GM12873 (cell line): ENCODE data around the gene AMPH.

ENCODE experiments used
- TF ChIP-seq, protein P1 (sequence below): IDR thresholded peaks from 2 replicates; pipeline ENCODE4 v1.5.1; 2012; ENCODE audit warnings: low read depth, mild to moderate bottlenecking, moderate library complexity, low read length, control low read depth; ENCODE audit not compliant: insufficient read depth; ENCODE audit errors: missing control alignments

The AMPH gene

DNA sequence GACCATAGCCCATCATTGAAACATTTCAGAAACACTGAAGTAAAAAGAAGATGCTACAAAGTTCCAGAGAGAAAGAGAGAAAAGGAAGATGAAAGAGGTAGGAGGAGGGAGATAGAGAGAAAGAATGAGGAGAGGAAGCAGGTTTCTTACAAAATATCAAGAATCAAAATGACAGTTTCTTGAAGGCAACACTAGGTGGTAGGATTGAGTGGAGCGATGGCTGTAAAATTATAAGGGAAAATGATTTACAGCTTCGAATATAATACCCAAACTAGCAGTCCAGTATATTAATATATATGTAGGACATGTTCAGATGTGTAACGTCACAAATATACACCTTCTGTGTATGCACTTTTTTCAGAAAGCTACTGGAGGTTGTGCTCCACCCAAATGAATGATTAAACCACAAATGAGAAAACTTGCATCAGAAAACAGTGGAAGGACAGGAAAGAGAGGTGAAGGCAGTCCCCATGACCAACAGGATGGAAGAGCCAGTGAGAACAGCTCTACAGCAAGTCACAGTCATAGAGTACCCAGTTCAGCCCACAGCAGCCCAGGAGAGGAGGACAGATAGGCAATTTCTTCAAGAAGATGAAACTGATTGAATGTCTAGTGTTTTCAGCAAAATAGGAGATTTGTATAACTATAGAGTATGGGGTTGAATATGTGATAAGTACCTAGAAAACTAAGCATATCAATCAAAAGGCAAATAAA, 206.3 kb downstream of the AMPH start:
- TF ChIP-seq, protein P1, sequence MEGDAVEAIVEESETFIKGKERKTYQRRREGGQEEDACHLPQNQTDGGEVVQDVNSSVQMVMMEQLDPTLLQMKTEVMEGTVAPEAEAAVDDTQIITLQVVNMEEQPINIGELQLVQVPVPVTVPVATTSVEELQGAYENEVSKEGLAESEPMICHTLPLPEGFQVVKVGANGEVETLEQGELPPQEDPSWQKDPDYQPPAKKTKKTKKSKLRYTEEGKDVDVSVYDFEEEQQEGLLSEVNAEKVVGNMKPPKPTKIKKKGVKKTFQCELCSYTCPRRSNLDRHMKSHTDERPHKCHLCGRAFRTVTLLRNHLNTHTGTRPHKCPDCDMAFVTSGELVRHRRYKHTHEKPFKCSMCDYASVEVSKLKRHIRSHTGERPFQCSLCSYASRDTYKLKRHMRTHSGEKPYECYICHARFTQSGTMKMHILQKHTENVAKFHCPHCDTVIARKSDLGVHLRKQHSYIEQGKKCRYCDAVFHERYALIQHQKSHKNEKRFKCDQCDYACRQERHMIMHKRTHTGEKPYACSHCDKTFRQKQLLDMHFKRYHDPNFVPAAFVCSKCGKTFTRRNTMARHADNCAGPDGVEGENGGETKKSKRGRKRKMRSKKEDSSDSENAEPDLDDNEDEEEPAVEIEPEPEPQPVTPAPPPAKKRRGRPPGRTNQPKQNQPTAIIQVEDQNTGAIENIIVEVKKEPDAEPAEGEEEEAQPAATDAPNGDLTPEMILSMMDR, result peak; percentile 17

DNA sequence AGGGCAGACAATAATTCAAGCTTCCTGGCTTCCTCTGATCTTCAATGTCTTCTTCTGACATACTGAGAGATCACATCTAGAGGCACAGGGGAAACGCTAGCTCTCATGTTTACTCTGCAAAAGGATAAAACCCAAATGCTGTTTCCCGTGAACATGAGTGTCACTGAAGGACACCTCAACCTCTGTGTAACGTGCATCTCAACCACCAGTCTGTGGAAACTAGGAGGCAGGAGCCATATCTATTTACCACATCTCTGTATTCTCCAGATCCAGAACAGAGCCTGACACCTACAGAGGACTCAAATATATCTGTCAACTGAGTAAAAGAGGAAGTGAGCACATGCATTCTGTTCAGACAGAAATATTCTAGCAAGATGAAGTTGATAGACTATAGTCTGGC, 217.4 kb downstream of the AMPH start:
- TF ChIP-seq, protein P1, result no peak

DNA sequence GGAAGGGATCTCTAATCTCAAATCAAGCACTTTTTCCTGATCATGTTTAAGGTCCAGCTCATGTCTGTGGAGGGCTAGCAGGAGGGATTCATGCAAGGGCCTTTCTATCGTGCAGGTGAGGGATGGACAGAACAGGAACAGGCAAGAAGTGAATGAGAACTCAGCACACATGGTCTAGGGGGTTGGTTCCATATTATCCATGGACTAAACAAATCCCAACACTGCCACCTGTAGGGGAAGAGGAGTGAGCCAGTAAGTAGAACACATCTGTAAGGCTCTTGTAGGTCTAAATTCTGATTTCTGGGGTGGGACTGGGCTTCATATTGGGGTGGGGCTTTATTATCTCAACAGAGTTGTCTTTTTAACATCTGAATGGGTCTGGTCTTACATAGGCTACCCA, 219.8 kb downstream of the AMPH start:
- TF ChIP-seq, protein P1, result peak; percentile 43

DNA sequence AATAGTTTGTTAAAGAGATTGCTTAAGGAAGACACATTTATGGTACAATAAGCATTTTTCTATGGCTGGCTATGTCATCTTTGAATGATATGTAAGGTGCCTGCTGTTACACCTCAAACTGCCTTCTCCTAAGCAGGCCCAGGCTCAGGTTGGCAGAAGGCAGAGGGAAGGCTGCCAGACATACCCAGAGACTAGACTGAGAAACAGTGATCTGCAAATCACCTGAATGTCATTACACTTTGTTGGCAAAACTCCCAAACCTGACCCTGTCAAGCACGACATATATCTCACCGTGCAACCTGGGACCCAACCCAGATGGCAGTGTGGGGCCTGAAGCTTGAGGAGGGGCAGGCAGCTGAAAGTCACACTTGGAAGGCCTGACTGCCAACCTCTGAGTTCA, 221.1 kb downstream of the AMPH start:
- TF ChIP-seq, protein P1, result no peak

DNA sequence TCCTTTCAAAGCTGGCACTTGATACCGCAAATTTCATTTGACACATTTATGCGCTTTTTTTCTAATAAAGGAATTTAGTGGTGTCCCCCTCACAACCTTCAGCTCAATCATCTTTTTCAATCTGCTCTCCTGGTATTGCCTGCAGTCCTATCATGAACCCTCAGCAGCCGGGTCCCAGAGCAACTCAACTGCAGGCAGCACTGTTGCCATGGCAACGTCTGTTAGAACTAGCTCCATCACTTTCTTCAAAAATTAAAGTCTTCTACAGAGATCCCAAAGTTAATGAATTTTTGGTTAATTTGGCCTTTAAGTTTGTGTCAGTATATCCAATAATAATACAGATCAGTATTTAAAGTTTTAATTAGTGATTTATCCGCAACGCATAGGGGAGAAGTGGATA, 221.6 kb downstream of the AMPH start:
- TF ChIP-seq, protein P1, result no peak

DNA sequence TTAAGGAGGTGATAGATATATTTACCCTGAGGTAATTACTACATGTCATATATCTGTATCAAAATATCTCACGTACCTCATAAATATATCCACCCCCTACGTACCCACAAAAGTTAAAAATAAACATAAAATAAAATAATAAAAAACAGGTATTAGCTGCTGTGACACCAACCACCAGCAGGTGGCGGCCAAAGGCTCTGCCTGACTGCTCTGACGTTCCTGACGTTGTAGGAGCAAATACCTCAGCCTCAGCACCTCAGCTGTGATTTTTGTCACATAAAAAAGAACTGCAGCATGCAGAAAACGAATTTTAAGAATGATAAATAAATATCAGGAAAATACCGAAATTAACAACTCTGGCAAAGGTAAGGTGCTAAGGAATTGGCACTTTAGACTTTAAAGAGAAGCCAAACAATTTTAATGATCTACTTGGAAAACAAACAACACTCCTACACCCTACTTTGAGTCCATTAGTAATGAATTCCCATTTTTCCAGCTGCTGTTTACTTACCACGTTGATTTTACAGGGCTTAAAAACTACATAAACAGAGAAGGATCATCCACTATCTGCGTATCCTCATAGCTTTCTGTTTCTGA, 232.3 kb downstream of the AMPH start:
- TF ChIP-seq, protein P1, result peak; percentile 80

DNA sequence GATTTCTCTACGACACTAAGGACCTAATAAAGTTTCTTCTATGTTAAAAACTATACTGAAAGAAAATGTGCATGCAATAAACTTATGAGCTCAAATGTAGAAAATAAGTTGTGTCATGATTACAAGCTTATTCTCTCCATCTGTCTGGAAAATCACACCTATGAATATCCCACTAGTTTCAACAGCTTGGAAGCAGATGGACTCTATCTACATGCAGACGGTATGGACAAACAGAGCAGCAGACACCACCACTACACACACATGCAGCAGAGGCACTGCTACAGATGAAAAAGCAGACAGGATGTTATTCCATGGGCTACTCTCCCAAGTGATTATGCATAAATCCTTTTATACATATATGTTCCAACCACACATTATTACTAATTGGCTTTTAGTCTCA, 234.3 kb downstream of the AMPH start:
- TF ChIP-seq, protein P1, result no peak
